IMR-90 (cell line): ENCODE data around the gene AP3M1. TPM values are rescaled to one million over a fixed set of nuclear protein-coding genes. Genes with fewer than 3 reads are reported as not detected.
"Not testable (repeated sequence)": the region's sequence is repeated elsewhere in the genome, so short reads cannot be mapped to it uniquely, and the experiment has no call there.

Source experiments
- ATAC-seq: fragments of 200-7000 bp; cut with Tn5 transposase; 2 replicates; pipeline ENCODE4 v1.9.1; 2020; ENCODE audit warnings: low read depth, mild to moderate bottlenecking, moderate library complexity
- BruUV-seq: library from RNA; stranded (reverse); fragments of 400-500 nt; replicated peaks from 2 replicates; lab custom pipeline; 2021; lab: Mats Ljungman, UMichigan
- CTCF ChIA-PET: fragments of 300-600 bp; formaldehyde crosslinking; extraction: SDS; loops from one replicate; lab custom pipeline; 2021; ENCODE audit warnings: antibody characterized with exemption; lab: Yijun Ruan, JAX
- POLR2A ChIA-PET: fragments of 300-600 bp; sonication (Branson Sonifier 250); formaldehyde crosslinking; loops from one replicate; lab custom pipeline; 2022; ENCODE audit warnings: antibody characterized with exemption; ENCODE audit not compliant: unreplicated experiment; lab: Charles Lee
- DNase-seq: peaks from one replicate; pipeline ENCODE4 v3.0.0; 2013
- H2AFZ ChIP-seq: replicated peaks from 2 replicates; pipeline ENCODE3; 2013; ENCODE audit warnings: low read length, mild to moderate bottlenecking; ENCODE audit not compliant: poor library complexity
- H2AK5ac ChIP-seq: 2 replicates; pipeline ENCODE4 v1.6.1; 2013; ENCODE audit warnings: low read depth, low read length, inconsistent platforms
- H2AK9ac ChIP-seq: replicated peaks from 2 replicates; pipeline ENCODE3; 2013; ENCODE audit warnings: mild to moderate bottlenecking, low read depth, low read length, moderate library complexity; ENCODE audit not compliant: poor library complexity
- H2BK120ac ChIP-seq: 2 replicates; pipeline ENCODE4 v1.6.1; 2013; ENCODE audit warnings: low read depth, low read length, inconsistent platforms
- H2BK15ac ChIP-seq: 3 replicates; pipeline ENCODE4 v1.6.1; 2013; ENCODE audit warnings: low read depth, low read length, inconsistent platforms
- H2BK20ac ChIP-seq: 2 replicates; pipeline ENCODE4 v1.6.1; 2013; ENCODE audit warnings: low read depth, mild to moderate bottlenecking, inconsistent platforms, low read length, moderate library complexity
- H2BK5ac ChIP-seq: 2 replicates; pipeline ENCODE4 v1.6.1; 2013; ENCODE audit warnings: mild to moderate bottlenecking, low read depth, low read length, inconsistent platforms; ENCODE audit not compliant: poor library complexity, severe bottlenecking
- H3K14ac ChIP-seq: replicated peaks from 2 replicates; pipeline ENCODE4 v1.6.1; 2013; ENCODE audit warnings: low read depth, low read length, inconsistent platforms
- H3K18ac ChIP-seq: 2 replicates; pipeline ENCODE4 v1.6.1; 2013; ENCODE audit warnings: low read depth, low read length, control low read depth
- H3K23ac ChIP-seq: 2 replicates; pipeline ENCODE4 v1.6.1; 2013; ENCODE audit warnings: low read depth, low read length, inconsistent platforms
- H3K27ac ChIP-seq: 2 replicates; pipeline ENCODE4 v1.5.1; 2013; ENCODE audit warnings: mild to moderate bottlenecking, control low read depth, low read length; ENCODE audit not compliant: insufficient read depth
- H3K27me3 ChIP-seq: 2 replicates; pipeline ENCODE4 v1.6.1; 2013; ENCODE audit warnings: low read length; ENCODE audit not compliant: control insufficient read depth, insufficient read depth
- H3K36me3 ChIP-seq: 2 replicates; pipeline ENCODE4 v1.6.1; 2013; ENCODE audit warnings: low read length, mixed read lengths; ENCODE audit not compliant: control insufficient read depth, insufficient read depth
- H3K4ac ChIP-seq: 2 replicates; pipeline ENCODE4 v1.6.1; 2013; ENCODE audit warnings: low read depth, low read length, inconsistent platforms
- H3K4me1 ChIP-seq: 2 replicates; pipeline ENCODE4 v1.6.1; 2013; ENCODE audit warnings: low read length, mixed read lengths; ENCODE audit not compliant: control insufficient read depth, insufficient read depth
- H3K4me2 ChIP-seq: 2 replicates; pipeline ENCODE4 v1.6.1; 2013; ENCODE audit warnings: low read depth, mild to moderate bottlenecking, control low read depth, low read length, moderate library complexity
- H3K4me3 ChIP-seq: 2 replicates; pipeline ENCODE4 v1.5.1; 2013; ENCODE audit warnings: low read depth, mild to moderate bottlenecking, control low read depth, low read length, moderate library complexity; ENCODE audit not compliant: insufficient read depth
- H3K56ac ChIP-seq: 2 replicates; pipeline ENCODE4 v1.6.1; 2013; ENCODE audit warnings: low read length, inconsistent platforms; ENCODE audit not compliant: insufficient read depth; ENCODE audit errors: extremely low read depth
- H3K79me1 ChIP-seq, 2 experiments: 2 replicates each; pipeline ENCODE4 v1.6.1; 2013; ENCODE audit warnings: low read length in 2 of 2, inconsistent platforms in 1 of 2, low read depth in 1 of 2
- H3K9ac ChIP-seq: 2 replicates; pipeline ENCODE4 v1.6.1; 2013; ENCODE audit warnings: low read depth, low read length, control low read depth
- H3K9me1 ChIP-seq: 2 replicates; pipeline ENCODE4 v1.6.1; 2013; ENCODE audit warnings: low read length, inconsistent platforms; ENCODE audit not compliant: insufficient read depth
- H3K9me3 ChIP-seq: 2 replicates; pipeline ENCODE4 v1.6.1; 2013; ENCODE audit warnings: low read length; ENCODE audit not compliant: control insufficient read depth, insufficient read depth
- H4K20me1 ChIP-seq: 2 replicates; pipeline ENCODE4 v1.6.1; 2013; ENCODE audit warnings: low read length, inconsistent platforms; ENCODE audit not compliant: insufficient read depth
- H4K5ac ChIP-seq: 2 replicates; pipeline ENCODE4 v1.6.1; 2013; ENCODE audit warnings: mild to moderate bottlenecking, low read depth, low read length, control low read depth
- H4K8ac ChIP-seq, 2 experiments: 2 replicates each; pipeline ENCODE4 v1.6.1; 2013; ENCODE audit warnings: low read depth in 2 of 2, low read length in 2 of 2, control low read depth in 1 of 2, inconsistent platforms in 1 of 2
- H4K91ac ChIP-seq: 2 replicates; pipeline ENCODE4 v1.6.1; 2013; ENCODE audit warnings: low read depth, low read length, inconsistent platforms; ENCODE audit not compliant: insufficient read depth
- CEBPB ChIP-seq: IDR thresholded peaks from 2 replicates; pipeline ENCODE4 v1.6.1; 2012; ENCODE audit warnings: low read depth, low read length, improper control_type of control experiment
- FOS ChIP-seq: fragments of 150-350 bp; IDR thresholded peaks from 2 replicates; pipeline ENCODE4 v1.6.1; 2016; ENCODE audit warnings: low read depth, low read length
- MAFK ChIP-seq: IDR thresholded peaks from 2 replicates; pipeline ENCODE4 v1.6.1; 2012; ENCODE audit warnings: low read depth, low read length, improper control_type of control experiment
- SMC3 ChIP-seq: fragments of 150-350 bp; IDR thresholded peaks from 2 replicates; pipeline ENCODE4 v1.6.1; 2016; ENCODE audit warnings: low read depth, mild to moderate bottlenecking, antibody characterized with exemption, low read length, moderate library complexity
- WGBS, 2 experiments: methylation state at CpG; one replicate each; pipeline versions ENCODE4 v1.1.5 to v1.1.7; 2013; ENCODE audit warnings: missing lambda C conversion rate in 2 of 2; ENCODE audit not compliant: insufficient read length in 1 of 2; ENCODE audit errors: extremely low coverage in 2 of 2; 5-methylcytosine and 5-hydroxymethylcytosine counted together
- dilution Hi-C: fragments of 300-500 bp; cut with HindIII; formaldehyde crosslinking; loops from one replicate; pipeline ENCODE4 v1.14.3; 2018; ENCODE audit warnings: low sequenced_read_pairs; ENCODE audit not compliant: unreplicated experiment
- in situ Hi-C: fragments of 300-500 bp; cut with MboI; formaldehyde crosslinking; loops from 3 replicates; pipeline ENCODE4 v1.14.3; 2019; ENCODE audit warnings: low sequenced_read_pairs, inconsistent platforms, mixed read lengths
- intact Hi-C: fragments of 100-400 bp; cut with micrococcal nuclease; formaldehyde crosslinking; loops from 2 replicates; pipeline ENCODE4 v1.10.0; 2022
- polyA plus RNA-seq, 3 experiments: library from polyadenylated mRNA; depleted of rRNA; stranded (reverse); fragments of >200 nt; gene quantifications; 2 replicates each; pipeline ENCODE4 v1.2.3, GENCODE V29; 2012; ENCODE audit warnings: low replicate concordance in 1 of 3
- total RNA-seq: library from RNA; depleted of rRNA; stranded (reverse); fragments of >200 nt; gene quantifications from 2 replicates; pipeline ENCODE4 v1.2.3, GENCODE V29; 2012

AP3M1 gene
- total and polyA plus RNA-seq, 2 of the 4 experiments (the other 2 are of a cell fraction) = 26.6 to 46.4 TPM

- in situ Hi-C loops (no loop called here), intact Hi-C loops (loop anchor here (5.0 kb wide), 1 partner anchor 38 kb away; the partner anchor contains the start of genes ADK and AP3M1), dilution Hi-C loops (no loop called here)
- peak overlapping the region; percentile 82 for H3K4ac ChIP-seq
- peak overlapping the region; percentile 72; the same call in 1 of the 2 replicates for H3K56ac ChIP-seq
- peak overlapping the region; percentile 26; the same call in 1 of the 2 replicates for H2AK5ac ChIP-seq
- BruUV-seq = no TSS peak
- H3K23ac ChIP-seq = peak overlapping the region; percentile 79
- H2AK9ac ChIP-seq = peak overlapping the region; percentile 62
- peak overlapping the region; percentile 98 for H2BK5ac ChIP-seq
- peaks cover 6% of the 10 kb centered on the region for H3K4me1 ChIP-seq
- H3K9ac ChIP-seq = peak overlapping the region; percentile 85
- H2BK15ac ChIP-seq = peak overlapping the region; percentile 14; the same call in 1 of the 3 replicates
- TF ChIP-seq MAFK = 0 out of 2 replicates have a peak, but pooled peaks have one; percentile 8
- TF ChIP-seq SMC3 = no peak
- TF ChIP-seq CEBPB = peak; percentile 81
- TF ChIP-seq FOS = 0 out of 2 replicates have a peak, but pooled peaks have one; percentile 23
- H2BK120ac ChIP-seq = peak overlapping the region; percentile 65
- peak overlapping the region; percentile 80 for H3K18ac ChIP-seq
- peaks cover 3% of the 10 kb centered on the region; the same call in 1 of the 2 replicates for H3K9me1 ChIP-seq
- peak overlapping the region; percentile 44 for H2AFZ ChIP-seq
- POLR2A ChIA-PET = interaction anchor here (0.6 kb wide), 1 partner anchor 9 kb away, joined by 7 read pairs; no protein-coding TSS in a partner anchor
- 17% methylated on average over 2 of the region's 3 CpGs; no CpG with 5 or more reads in 1 of the 2 experiments for WGBS, 2 experiments
- H4K91ac ChIP-seq = peak overlapping the region; percentile 77
- H3K79me1 ChIP-seq = peaks cover 5 to 52% of the 10 kb centered on the region in 2 experiments; a peak in 2 of 4 replicates
- peak overlapping the region; percentile 28; the same call in 1 of the 2 replicates for H3K4me3 ChIP-seq
- peak overlapping the region; percentile 79 for H3K4me2 ChIP-seq
- H2BK20ac ChIP-seq = peak overlapping the region; percentile 80
- peak overlapping the region; percentile 73 for H3K14ac ChIP-seq
- peak overlapping the region; percentile 1 to 47; a peak in 3 of 4 replicates for H4K8ac ChIP-seq
- no peaks in the 10 kb centered on the region for H3K36me3 ChIP-seq
- peak overlapping the region; percentile 87 for H3K27ac ChIP-seq
- peaks cover 3% of the 10 kb centered on the region; the same call in 1 of the 2 replicates for H4K20me1 ChIP-seq
- ATAC-seq = peak; percentile 92
- no peaks in the 10 kb centered on the region for H3K27me3 ChIP-seq
- peak overlapping the region; percentile 44 for H4K5ac ChIP-seq
- no peaks in the 10 kb centered on the region for H3K9me3 ChIP-seq
- DNase-seq = peak; percentile 93
- CTCF ChIA-PET = interaction anchor here (0.6 to 1.5 kb wide), 3 partner anchors 12 to 295 kb away, joined by 3 to 4 read pairs (median 4); no protein-coding TSS in a partner anchor
These were observed 39.4 kb upstream of the AP3M1 start for GRCh38 chr10:74189999-74190421.

GRCh38 chr10:74188617-74189016, 38.0 kb upstream of the AP3M1 start:
- POLR2A ChIA-PET, H2AK9ac ChIP-seq, H3K23ac ChIP-seq, H3K9me1 ChIP-seq, ATAC-seq, H3K27me3 ChIP-seq, H4K20me1 ChIP-seq, H2BK15ac ChIP-seq, H3K56ac ChIP-seq, H3K27ac ChIP-seq, H4K91ac ChIP-seq, H3K4me1 ChIP-seq, H2BK120ac ChIP-seq, H2BK20ac ChIP-seq, H3K14ac ChIP-seq, intact Hi-C loops, H2AFZ ChIP-seq, H3K4me2 ChIP-seq, in situ Hi-C loops, H4K5ac ChIP-seq, H3K9ac ChIP-seq, H3K9me3 ChIP-seq, H2BK5ac ChIP-seq, dilution Hi-C loops, CTCF ChIA-PET, H2AK5ac ChIP-seq, H3K36me3 ChIP-seq, BruUV-seq, H3K18ac ChIP-seq, H3K4me3 ChIP-seq, DNase-seq, H3K4ac ChIP-seq, H4K8ac ChIP-seq: not testable (repeated sequence)
- WGBS, 2 experiments = 100% methylated on average over 5 of the region's 13 CpGs; no CpG with 5 or more reads in 1 of the 2 experiments
- H3K79me1 ChIP-seq = peaks cover 3 to 53% of the 10 kb centered on the region in 2 experiments; a peak in 3 of 4 replicates
